H1 (cell line): Measurements from ENCODE around the gene SHC3. TPM values are rescaled to one million over a fixed set of nuclear protein-coding genes. Genes with fewer than 3 reads are reported as not detected.

ENCODE experiments used
- CTCF ChIA-PET: fragments of 300-600 bp; sonication (Branson Sonifier 250); formaldehyde crosslinking; loops from one replicate; lab custom pipeline; 2021; ENCODE audit not compliant: partially characterized antibody; lab: Charles Lee
- POLR2A ChIA-PET: fragments of 300-600 bp; sonication (Branson Sonifier 250); formaldehyde crosslinking; loops from one replicate; lab custom pipeline; 2021; ENCODE audit warnings: inconsistent platforms; ENCODE audit not compliant: partially characterized antibody; lab: Charles Lee
- DNase-seq, 2 experiments: peaks; one replicate each; pipeline versions ENCODE4 v3.0.0 to v3.0.0-alpha.2; 2010 to 2022; ENCODE audit warnings: low spot score in 2 of 2, low read depth in 1 of 2, mixed read lengths in 1 of 2
- FAIRE-seq: peaks from 2 replicates; lab custom pipeline; 2011; peaks lifted over from hg19 to GRCh38; lab: Jason Lieb, UNC
- H2AFZ ChIP-seq: 2 replicates; pipeline ENCODE4 v1.8.1; 2012; ENCODE audit warnings: low read length, inconsistent platforms
- H2AK5ac ChIP-seq: 2 replicates; pipeline ENCODE4 v1.6.1; 2013; ENCODE audit warnings: low read depth, low read length
- H2BK120ac ChIP-seq: replicated peaks from 2 replicates; pipeline ENCODE3; 2013; ENCODE audit warnings: low read depth, low read length, inconsistent platforms
- H2BK12ac ChIP-seq: 2 replicates; pipeline ENCODE4 v1.6.1; 2013; ENCODE audit warnings: low read depth, low read length
- H2BK15ac ChIP-seq: 2 replicates; pipeline ENCODE4 v1.6.1; 2013; ENCODE audit warnings: low read length
- H2BK20ac ChIP-seq: 2 replicates; pipeline ENCODE4 v1.6.1; 2013; ENCODE audit warnings: low read length
- H2BK5ac ChIP-seq: 2 replicates; pipeline ENCODE4 v1.6.1; 2013; ENCODE audit warnings: low read depth, low read length
- H3K14ac ChIP-seq: 2 replicates; pipeline ENCODE4 v1.6.1; 2013; ENCODE audit warnings: inconsistent platforms; ENCODE audit not compliant: insufficient read length
- H3K18ac ChIP-seq: 2 replicates; pipeline ENCODE4 v1.6.1; 2013; ENCODE audit warnings: low read length; ENCODE audit errors: extremely low read depth
- H3K23ac ChIP-seq: 2 replicates; pipeline ENCODE4 v1.6.1; 2013; ENCODE audit warnings: inconsistent platforms; ENCODE audit not compliant: insufficient read length
- H3K23me2 ChIP-seq: 2 replicates; pipeline ENCODE4 v1.6.1; 2013; ENCODE audit warnings: low read depth, low read length
- H3K27ac ChIP-seq: 2 replicates; pipeline ENCODE4 v1.6.1; 2011; ENCODE audit warnings: low read depth, low read length, inconsistent platforms
- H3K27me3 ChIP-seq, 4 experiments: replicated peaks in 1 of 4; 1 replicate in 1 of 4; 2 replicates in 3 of 4; pipeline versions ENCODE4 v1.6.1 to v1.8.1; 2011 to 2013; ENCODE audit warnings: low read length in 3 of 4, mild to moderate bottlenecking in 3 of 4, inconsistent platforms in 2 of 4, mixed read lengths in 2 of 4, moderate library complexity in 1 of 4; ENCODE audit not compliant: control insufficient read depth in 3 of 4, insufficient read depth in 3 of 4; ENCODE audit errors: extremely low read depth in 1 of 4
- H3K36me3 ChIP-seq, 4 experiments: 2 replicates each; pipeline versions ENCODE4 v1.6.1 to v1.8.1; 2011 to 2013; ENCODE audit warnings: mild to moderate bottlenecking in 4 of 4, low read length in 3 of 4, moderate library complexity in 2 of 4, control low read depth in 1 of 4, inconsistent platforms in 1 of 4; ENCODE audit not compliant: insufficient read depth in 4 of 4, control insufficient read depth in 2 of 4
- H3K4ac ChIP-seq: replicated peaks from 2 replicates; pipeline ENCODE3; 2013; ENCODE audit warnings: low read length, low read depth, mixed read lengths, inconsistent platforms; ENCODE audit not compliant: insufficient read length
- H3K4me1 ChIP-seq, 4 experiments: replicated peaks in 1 of 4; 1 replicate in 1 of 4; 2 replicates in 3 of 4; pipeline versions ENCODE4 v1.6.1 to v1.8.1; 2011 to 2013; ENCODE audit warnings: low read length in 3 of 4, inconsistent platforms in 2 of 4, mixed read lengths in 1 of 4; ENCODE audit not compliant: insufficient read depth in 4 of 4, control insufficient read depth in 3 of 4
- H3K4me2 ChIP-seq, 2 experiments: 2 replicates each; pipeline versions ENCODE4 v1.6.1 to v1.8.1; 2011 to 2013; ENCODE audit warnings: low read depth in 2 of 2, low read length in 2 of 2, control low read depth in 1 of 2, inconsistent platforms in 1 of 2, mild to moderate bottlenecking in 1 of 2; ENCODE audit not compliant: insufficient read depth in 1 of 2
- H3K4me3 ChIP-seq, 4 experiments: fragments of 200-600, 300-600 bp in 1 of 4; sonication (generic), shearing (Covaris generic), sonication (Bioruptor Twin) in 1 of 4; 2 replicates each; pipeline versions ENCODE4 v1.5.1 to v1.8.1; 2011 to 2016; ENCODE audit warnings: low read length in 4 of 4, low read depth in 3 of 4, control low read depth in 2 of 4, inconsistent platforms in 2 of 4, mild to moderate bottlenecking in 2 of 4, mixed read lengths in 1 of 4, moderate library complexity in 1 of 4; ENCODE audit not compliant: insufficient read depth in 2 of 4; ENCODE audit errors: extremely low read depth in 1 of 4
- H3K56ac ChIP-seq: replicated peaks from 2 replicates; pipeline ENCODE3; 2013; ENCODE audit warnings: low read depth, mild to moderate bottlenecking, mixed read lengths, low read length, inconsistent platforms; ENCODE audit not compliant: insufficient read length
- H3K79me1 ChIP-seq: 2 replicates; pipeline ENCODE4 v1.6.1; 2013; ENCODE audit warnings: low read depth, low read length, control low read depth
- H3K79me2 ChIP-seq, 2 experiments: 2 replicates each; pipeline versions ENCODE4 v1.6.1 to v1.8.1; 2012 to 2013; ENCODE audit warnings: low read length in 2 of 2, mild to moderate bottlenecking in 2 of 2, inconsistent platforms in 1 of 2; ENCODE audit not compliant: insufficient read depth in 2 of 2, control insufficient read depth in 1 of 2
- H3K9ac ChIP-seq, 4 experiments: replicated peaks in 1 of 4; 1 replicate in 1 of 4; 2 replicates in 3 of 4; pipeline versions ENCODE4 v1.6.1 to v1.8.1; 2011 to 2013; ENCODE audit warnings: low read depth in 3 of 4, low read length in 3 of 4, control low read depth in 2 of 4, mild to moderate bottlenecking in 2 of 4, moderate library complexity in 2 of 4, inconsistent platforms in 1 of 4; ENCODE audit errors: extremely low read depth in 1 of 4
- H3K9me3 ChIP-seq, 2 experiments: 2 replicates each; pipeline versions ENCODE4 v1.6.1 to v1.8.1; 2012 to 2013; ENCODE audit warnings: mild to moderate bottlenecking in 2 of 2, moderate library complexity in 2 of 2, control low read depth in 1 of 2, inconsistent platforms in 1 of 2, low read depth in 1 of 2, low read length in 1 of 2, mixed read lengths in 1 of 2; ENCODE audit not compliant: insufficient read depth in 2 of 2
- H4K20me1 ChIP-seq, 2 experiments: replicated peaks in 1 of 2; 2 replicates each; pipeline versions ENCODE3 to v1.8.1; 2011 to 2013; ENCODE audit warnings: inconsistent platforms in 2 of 2, low read length in 2 of 2, mild to moderate bottlenecking in 1 of 2; ENCODE audit not compliant: insufficient read depth in 2 of 2, control insufficient read depth in 1 of 2
- H4K5ac ChIP-seq: 2 replicates; pipeline ENCODE4 v1.6.1; 2013; ENCODE audit warnings: low read length, low read depth, mixed read lengths, inconsistent platforms; ENCODE audit not compliant: insufficient read length
- H4K8ac ChIP-seq: 2 replicates; pipeline ENCODE4 v1.8.0; 2013; ENCODE audit warnings: mild to moderate bottlenecking, moderate library complexity, low read length, inconsistent platforms; ENCODE audit not compliant: insufficient read depth; ENCODE audit errors: extremely low read depth
- H4K91ac ChIP-seq: replicated peaks from 2 replicates; pipeline ENCODE3; 2013; ENCODE audit warnings: low read length, mixed read lengths, inconsistent platforms; ENCODE audit not compliant: insufficient read length
- CREB1 ChIP-seq: IDR thresholded peaks from 2 replicates; pipeline ENCODE4 v1.6.1; 2012; ENCODE audit warnings: inconsistent platforms
- GTF2F1 ChIP-seq: IDR thresholded peaks from 2 replicates; pipeline ENCODE4 v1.6.1; 2012; ENCODE audit warnings: low read depth, low read length, improper control_type of control experiment, borderline replicate concordance
- PHF8 ChIP-seq: fragments of 200-600 bp; sonication (generic); conservative IDR thresholded peaks from 2 replicates; pipeline ENCODE4 v1.7.1; 2012; ENCODE audit warnings: low read depth, mild to moderate bottlenecking, inconsistent platforms, low read length, moderate library complexity
- RXRA ChIP-seq: IDR thresholded peaks from 2 replicates; pipeline ENCODE4 v1.6.1; 2011; ENCODE audit warnings: low read depth, mild to moderate bottlenecking, low read length, moderate library complexity; ENCODE audit not compliant: insufficient read depth
- SAP30 ChIP-seq: fragments of 300-600 bp; sonication (generic); IDR thresholded peaks from 2 replicates; pipeline ENCODE4 v1.7.1; 2012; ENCODE audit warnings: low read length, moderate library complexity, mild to moderate bottlenecking, inconsistent platforms; ENCODE audit not compliant: insufficient read depth, insufficient replicate concordance
- SIN3A ChIP-seq, 2 experiments: IDR thresholded peaks in 1 of 2; conservative IDR thresholded peaks in 1 of 2; 2 replicates each; pipeline ENCODE4 v1.6.1; 2011 to 2012; ENCODE audit warnings: low read length in 2 of 2, improper control_type of control experiment in 1 of 2, low read depth in 1 of 2, mild to moderate bottlenecking in 1 of 2
- SUZ12 ChIP-seq: fragments of 200-600 bp; sonication (generic); IDR thresholded peaks from 2 replicates; pipeline ENCODE4 v1.6.1; 2012; ENCODE audit warnings: mild to moderate bottlenecking, inconsistent platforms, low read length, moderate library complexity, mixed read lengths
- TCF12 ChIP-seq: IDR thresholded peaks from 2 replicates; pipeline ENCODE4 v1.6.1; 2011; ENCODE audit warnings: low read depth, mild to moderate bottlenecking, low read length
- ZNF274 ChIP-seq: IDR thresholded peaks from 2 replicates; pipeline ENCODE4 v1.7.0; 2012; ENCODE audit warnings: low read length, borderline replicate concordance; ENCODE audit errors: extremely low read depth
- WGBS, 2 experiments: shearing (Covaris generic) in 1 of 2; methylation state at CpG; one replicate each; pipeline versions ENCODE4 v1.1.6 to v1.1.7; 2013 to 2015; ENCODE audit warnings: low lambda C conversion rate in 2 of 2, mixed read lengths in 2 of 2, inconsistent platforms in 1 of 2, low coverage in 1 of 2, missing lambda C conversion rate in 1 of 2; ENCODE audit not compliant: insufficient replicate concordance in 2 of 2, insufficient coverage in 1 of 2, insufficient read length in 1 of 2; ENCODE audit errors: extremely low coverage in 1 of 2, missing lambda C conversion rate in 1 of 2; 5-methylcytosine and 5-hydroxymethylcytosine counted together
- polyA plus RNA-seq, 7 experiments: library from polyadenylated mRNA; depleted of rRNA in 3 of 7; stranded (reverse) in 5 of 7; unstranded in 2 of 7; fragments of >200 nt in 5 of 7; fragments of 200-250 nt in 2 of 7; gene quantifications; 1 replicate in 5 of 7; 2 replicates in 1 of 7; 4 replicates in 1 of 7; pipeline versions ENCODE4 v1.2.1 to v1.2.3, GENCODE V29; 2011 to 2013; ENCODE audit warnings: missing spikeins in 2 of 7, mixed read lengths in 2 of 7
- total RNA-seq: library from RNA; stranded (reverse); fragmentation: NEBNext Ultra II Directional; extraction: Animal tissue kit (Norgen Biotek cat#: 25700); gene quantifications from 2 replicates; pipeline ENCODE4 v1.2.1, GENCODE V29; 2021
- TF ChIP-seq, protein P1 (sequence below): IDR thresholded peaks from 2 replicates; pipeline ENCODE4 v1.6.1; 2011; ENCODE audit warnings: low read length, improper control_type of control experiment

SHC3 gene
- total and polyA plus RNA-seq, 2 of the 8 experiments (the other 6 are each of a cell fraction or from before 2014, with no cell fraction given): 1.4 to 7.1 TPM

DNA sequence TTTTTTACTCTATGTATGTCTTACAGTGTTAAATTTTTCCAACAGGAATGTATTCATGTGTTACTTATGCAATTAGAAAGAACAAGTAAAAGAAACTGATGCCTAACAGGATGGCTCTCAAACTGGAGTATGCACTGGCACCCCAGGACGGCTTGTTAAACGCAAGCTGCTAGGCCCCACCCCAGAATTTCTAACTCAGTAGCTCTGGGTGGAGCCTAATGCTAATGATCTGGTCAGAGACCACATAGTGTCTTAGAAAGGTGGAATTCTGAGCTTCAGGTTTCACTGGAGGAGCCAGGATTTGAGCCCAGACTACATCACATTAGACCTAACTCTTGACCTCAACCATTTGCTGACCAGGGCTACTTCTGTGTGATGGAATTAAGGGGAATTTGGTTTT lies 34.4 kb downstream of the SHC3 start:
- Histone ChIP-seq H3K9ac (no peak overlapping the region), H3K14ac (no peak overlapping the region), H2AK5ac (no peak overlapping the region), H3K4me1 (peaks cover 0 to 7% (median 4%) of the 10 kb centered on the region in 4 experiments; a peak in 4 of 7 replicates), H3K56ac (no peak overlapping the region), H3K27me3 (no peaks in the 10 kb centered on the region), H2AFZ (no peak overlapping the region), H3K23ac (no peak overlapping the region), H3K4me3 (no peak overlapping the region), H2BK20ac (no peak overlapping the region), H3K79me2 (no peaks in the 10 kb centered on the region), H4K5ac (no peak overlapping the region), H3K23me2 (no peaks in the 10 kb centered on the region), H4K91ac (no peak overlapping the region), H2BK5ac (no peak overlapping the region), H2BK120ac (no peak overlapping the region), H3K4me2 (no peak overlapping the region), H3K9me3 (0 out of 4 replicates have a peak, but pooled peaks cover 0 to 3% of the 10 kb centered on the region in 2 experiments), H3K79me1 (no peaks in the 10 kb centered on the region; the same call in 1 of the 2 replicates), H3K18ac (no peak overlapping the region), H3K27ac (no peak overlapping the region), H2BK15ac (no peak overlapping the region), H2BK12ac (no peak overlapping the region), H3K36me3 (no peaks in the 10 kb centered on the region), H4K8ac (no peak overlapping the region), H4K20me1 (no peaks in the 10 kb centered on the region), H3K4ac (no peak overlapping the region)
- TF ChIP-seq SIN3A (conservative IDR thresholded peaks at IDR 0.05 in 1 of 2, IDR thresholded peaks at IDR 0.05 in 1 of 2; ENCODE audit: low read depth in 1 of 2, low read length in 2 of 2) (no peak), RXRA (no peak), PHF8 (no peak), SAP30 (no peak), ZNF274 (no peak), CREB1 (no peak), SUZ12 (no peak), TCF12 (no peak), GTF2F1 (no peak)
- TF ChIP-seq, protein P1, sequence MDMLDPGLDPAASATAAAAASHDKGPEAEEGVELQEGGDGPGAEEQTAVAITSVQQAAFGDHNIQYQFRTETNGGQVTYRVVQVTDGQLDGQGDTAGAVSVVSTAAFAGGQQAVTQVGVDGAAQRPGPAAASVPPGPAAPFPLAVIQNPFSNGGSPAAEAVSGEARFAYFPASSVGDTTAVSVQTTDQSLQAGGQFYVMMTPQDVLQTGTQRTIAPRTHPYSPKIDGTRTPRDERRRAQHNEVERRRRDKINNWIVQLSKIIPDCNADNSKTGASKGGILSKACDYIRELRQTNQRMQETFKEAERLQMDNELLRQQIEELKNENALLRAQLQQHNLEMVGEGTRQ: no peak
- FAIRE-seq (no peak), DNase-seq (no peak)
- ChIA-PET CTCF (interaction anchor here (0.7 kb wide), 1 partner anchor 111 kb away, joined by 3 read pairs; no protein-coding TSS in a partner anchor), POLR2A (interaction anchor here (0.6 kb wide), 1 partner anchor 25 kb away, joined by 3 read pairs; no protein-coding TSS in a partner anchor)
- WGBS, 2 experiments: 51% methylated on average over 2 of the region's 2 CpGs; no CpG with 5 or more reads in 1 of the 2 experiments
